Endothelial cell of umbilical vein (primary cell): ENCODE results near the gene DSCAML1. TPM values are rescaled to one million over a fixed set of nuclear protein-coding genes. Genes with fewer than 3 reads are reported as not detected.

Source experiments
- BruUV-seq: library from RNA; stranded (reverse); fragments of 400-500 nt; replicated peaks from 2 replicates; lab custom pipeline; 2021; lab: Mats Ljungman, UMichigan
- CTCF ChIA-PET: fragments of 300-600, 350-600 bp; sonication (Branson Sonifier 250); formaldehyde crosslinking; loops from one replicate; lab custom pipeline; 2021; ENCODE audit warnings: antibody characterized with exemption, inconsistent platforms; lab: Charles Lee
- POLR2A ChIA-PET: fragments of 300-600, 350-600 bp; sonication (Branson Sonifier 250); formaldehyde crosslinking; loops from one replicate; lab custom pipeline; 2021; ENCODE audit warnings: antibody characterized with exemption, inconsistent platforms; lab: Charles Lee
- DNase-seq: peaks from one replicate; pipeline ENCODE4 v3.0.0-alpha.2; 2011; ENCODE audit warnings: low read depth, low spot score
- FAIRE-seq: peaks from 2 replicates; lab custom pipeline; 2011; peaks lifted over from hg19 to GRCh38; lab: Jason Lieb, UNC
- H2AFZ ChIP-seq: 2 replicates; pipeline ENCODE4 v1.6.0; 2012; ENCODE audit warnings: low read depth, low read length, control low read depth, inconsistent platforms
- H3K27ac ChIP-seq: 2 replicates; pipeline ENCODE4 v1.5.1; 2011; ENCODE audit warnings: low read depth, mild to moderate bottlenecking, control low read depth, low read length, moderate library complexity; ENCODE audit not compliant: insufficient read depth
- H3K27me3 ChIP-seq, 2 experiments: 2 replicates each; pipeline versions ENCODE4 v1.6.0 to v1.6.1; 2011; ENCODE audit warnings: low read length in 2 of 2, mixed read lengths in 1 of 2; ENCODE audit not compliant: control insufficient read depth in 2 of 2, insufficient read depth in 2 of 2
- H3K36me3 ChIP-seq, 2 experiments: 2 replicates in 1 of 2; 3 replicates in 1 of 2; pipeline ENCODE4 v1.5.1; 2011; ENCODE audit warnings: low read length in 2 of 2, mild to moderate bottlenecking in 1 of 2, moderate library complexity in 1 of 2; ENCODE audit not compliant: control insufficient read depth in 2 of 2, insufficient read depth in 2 of 2; ENCODE audit errors: extremely low read depth in 1 of 2
- H3K4me1 ChIP-seq: 3 replicates; pipeline ENCODE4 v1.5.1; 2011; ENCODE audit warnings: mild to moderate bottlenecking, low read length; ENCODE audit not compliant: control insufficient read depth, insufficient read depth; ENCODE audit errors: extremely low read depth
- H3K4me2 ChIP-seq: 2 replicates; pipeline ENCODE4 v1.6.1; 2011; ENCODE audit warnings: low read length, control low read depth, mixed read lengths; ENCODE audit not compliant: insufficient read depth
- H3K4me3 ChIP-seq, 3 experiments: fragments of 200-600 bp in 1 of 3; sonication (generic), shearing (Covaris generic) in 1 of 3; replicated peaks in 1 of 3; 2 replicates each; pipeline ENCODE4 v1.5.1; 2011 to 2016; ENCODE audit warnings: control low read depth in 3 of 3, low read length in 3 of 3, mild to moderate bottlenecking in 2 of 3, inconsistent platforms in 1 of 3, low read depth in 1 of 3, moderate library complexity in 1 of 3; ENCODE audit not compliant: insufficient read depth in 1 of 3
- H3K79me2 ChIP-seq: 2 replicates; pipeline ENCODE4 v1.6.0; 2012; ENCODE audit warnings: low read length, inconsistent platforms; ENCODE audit not compliant: control insufficient read depth, insufficient read depth
- H3K9ac ChIP-seq: replicated peaks from 2 replicates; pipeline ENCODE3; 2011; ENCODE audit warnings: low read length, control low read depth; ENCODE audit not compliant: insufficient read depth; ENCODE audit errors: extremely low read depth
- H3K9me1 ChIP-seq: replicated peaks from 3 replicates; pipeline ENCODE4 v1.6.0; 2011; ENCODE audit warnings: mild to moderate bottlenecking, low read length; ENCODE audit not compliant: control insufficient read depth, insufficient read depth; ENCODE audit errors: extremely low read depth
- H3K9me3 ChIP-seq: replicated peaks from 2 replicates; pipeline ENCODE4 v1.5.1; 2012; ENCODE audit warnings: low read length, inconsistent platforms; ENCODE audit not compliant: control insufficient read depth, insufficient read depth
- H4K20me1 ChIP-seq: replicated peaks from 2 replicates; pipeline ENCODE3; 2011; ENCODE audit warnings: mild to moderate bottlenecking, low read length; ENCODE audit not compliant: control insufficient read depth, insufficient read depth; ENCODE audit errors: extremely low read depth
- EZH2 ChIP-seq: IDR thresholded peaks from 2 replicates; pipeline ENCODE4 v1.6.1; 2012; ENCODE audit warnings: borderline replicate concordance, low read depth, mild to moderate bottlenecking, moderate library complexity, low read length, inconsistent platforms; ENCODE audit not compliant: severe bottlenecking
- FOS ChIP-seq: IDR thresholded peaks from 2 replicates; pipeline ENCODE4 v1.6.1; 2011; ENCODE audit warnings: mild to moderate bottlenecking, low read length, moderate library complexity, borderline replicate concordance; ENCODE audit not compliant: insufficient read depth
- GATA2 ChIP-seq: IDR thresholded peaks from 2 replicates; pipeline ENCODE4 v1.7.0; 2011; ENCODE audit warnings: low read depth, mild to moderate bottlenecking, moderate library complexity, mixed read lengths, low read length; ENCODE audit not compliant: insufficient read length, insufficient read depth
- JUN ChIP-seq: IDR thresholded peaks from 2 replicates; pipeline ENCODE4 v1.6.1; 2011; ENCODE audit warnings: borderline replicate concordance, low read depth; ENCODE audit not compliant: insufficient read length, insufficient read depth
- MYC ChIP-seq: IDR thresholded peaks from one replicate; pipeline ENCODE4 v1.6.1; 2011; ENCODE audit warnings: mild to moderate bottlenecking, low read depth, low read length
- POLR2A ChIP-seq: IDR thresholded peaks from 2 replicates; pipeline ENCODE4 v1.6.1; 2012; ENCODE audit warnings: low read depth, mild to moderate bottlenecking, control low read depth, low read length
- POLR2AphosphoS5 ChIP-seq: IDR thresholded peaks from 2 replicates; pipeline ENCODE4 v1.6.1; 2012; ENCODE audit warnings: low read depth, mild to moderate bottlenecking, control low read depth, low read length, moderate library complexity; ENCODE audit not compliant: insufficient read depth
- dilution Hi-C: fragments of 300-500 bp; cut with MboI; formaldehyde crosslinking; loops from one replicate; pipeline ENCODE4 v1.15.0; 2019; ENCODE audit warnings: low sequenced_read_pairs; ENCODE audit not compliant: extremely low pct_ligation_motif_present
- intact Hi-C: fragments of 100-400 bp; cut with micrococcal nuclease; formaldehyde crosslinking; loops from one replicate; pipeline ENCODE4 v1.10.0; 2022
- polyA plus RNA-seq, 4 experiments: library from polyadenylated mRNA; depleted of rRNA in 3 of 4; stranded (reverse) in 3 of 4; unstranded in 1 of 4; fragments of >200 nt; gene quantifications; 2 replicates each; pipeline versions ENCODE4 v1.2.1 to v1.2.3, GENCODE V29; 2011 to 2012; ENCODE audit warnings: missing spikeins in 1 of 4
- total RNA-seq: library from RNA; stranded (reverse); gene quantifications from 2 replicates; pipeline ENCODE4 v1.2.3, GENCODE V29; 2021
- TF ChIP-seq, protein P1 (sequence below), 2 donors: IDR thresholded peaks; 1 replicate in 1 of 2; 2 replicates in 1 of 2; pipeline ENCODE4 v1.5.1; 2011; ENCODE audit warnings: low read length in 2 of 2, mild to moderate bottlenecking in 2 of 2, moderate library complexity in 2 of 2, control low read depth in 1 of 2, inconsistent platforms in 1 of 2, low read depth in 1 of 2; ENCODE audit not compliant: insufficient read depth in 1 of 2; ENCODE audit errors: extremely low read depth in 1 of 2
- TF ChIP-seq, protein P2 (sequence below): IDR thresholded peaks from 2 replicates; pipeline ENCODE4 v1.6.1; 2011; ENCODE audit not compliant: insufficient read depth, insufficient read length

DSCAML1 gene
- total and polyA plus RNA-seq, 2 donors (not counting 3 experiments of a cell fraction or from before 2014, with no cell fraction given): not detected

DNA sequence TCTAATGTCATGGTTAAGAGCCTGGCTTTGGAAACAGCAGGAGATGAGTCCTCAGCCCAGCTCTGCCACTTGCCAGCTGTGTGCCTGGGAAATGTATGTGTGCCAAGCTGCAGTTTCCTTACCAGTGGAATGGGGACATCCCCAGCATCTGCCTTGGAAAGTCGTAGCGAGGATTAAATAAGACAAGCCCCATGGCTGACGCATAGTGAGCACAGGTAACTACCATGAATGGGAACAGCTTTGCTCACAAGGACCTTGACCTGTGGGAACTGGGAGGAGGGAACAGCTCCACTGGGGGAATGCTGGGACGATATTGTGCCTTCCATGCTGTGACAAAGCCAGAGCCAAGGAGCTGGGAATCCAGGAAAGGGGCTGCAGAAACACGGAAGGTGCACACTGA, 2.6 kb upstream of the DSCAML1 start:
- H2AFZ ChIP-seq: no peak overlapping the region
- TF ChIP-seq, protein P1, sequence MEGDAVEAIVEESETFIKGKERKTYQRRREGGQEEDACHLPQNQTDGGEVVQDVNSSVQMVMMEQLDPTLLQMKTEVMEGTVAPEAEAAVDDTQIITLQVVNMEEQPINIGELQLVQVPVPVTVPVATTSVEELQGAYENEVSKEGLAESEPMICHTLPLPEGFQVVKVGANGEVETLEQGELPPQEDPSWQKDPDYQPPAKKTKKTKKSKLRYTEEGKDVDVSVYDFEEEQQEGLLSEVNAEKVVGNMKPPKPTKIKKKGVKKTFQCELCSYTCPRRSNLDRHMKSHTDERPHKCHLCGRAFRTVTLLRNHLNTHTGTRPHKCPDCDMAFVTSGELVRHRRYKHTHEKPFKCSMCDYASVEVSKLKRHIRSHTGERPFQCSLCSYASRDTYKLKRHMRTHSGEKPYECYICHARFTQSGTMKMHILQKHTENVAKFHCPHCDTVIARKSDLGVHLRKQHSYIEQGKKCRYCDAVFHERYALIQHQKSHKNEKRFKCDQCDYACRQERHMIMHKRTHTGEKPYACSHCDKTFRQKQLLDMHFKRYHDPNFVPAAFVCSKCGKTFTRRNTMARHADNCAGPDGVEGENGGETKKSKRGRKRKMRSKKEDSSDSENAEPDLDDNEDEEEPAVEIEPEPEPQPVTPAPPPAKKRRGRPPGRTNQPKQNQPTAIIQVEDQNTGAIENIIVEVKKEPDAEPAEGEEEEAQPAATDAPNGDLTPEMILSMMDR (IDR thresholded peaks at IDR 0.05; ENCODE audit: extremely low read depth in 1 of 2, insufficient read depth in 1 of 2, low read depth in 1 of 2, low read length in 2 of 2): no peak
- TF ChIP-seq JUN (no peak), FOS (no peak), POLR2AphosphoS5 (no peak), POLR2A (no peak), GATA2 (no peak), MYC (no peak), EZH2 (no peak)
- TF ChIP-seq, protein P2, sequence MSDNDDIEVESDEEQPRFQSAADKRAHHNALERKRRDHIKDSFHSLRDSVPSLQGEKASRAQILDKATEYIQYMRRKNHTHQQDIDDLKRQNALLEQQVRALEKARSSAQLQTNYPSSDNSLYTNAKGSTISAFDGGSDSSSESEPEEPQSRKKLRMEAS: no peak
- CTCF ChIA-PET: interaction anchor here (1.1 to 3.1 kb wide), 5 partner anchors 8 to 373 kb away, joined by 3 to 22 read pairs (median 8); no protein-coding TSS in a partner anchor
- H3K4me3 ChIP-seq: no peak overlapping the region
- dilution Hi-C loops (no loop called here), intact Hi-C loops (loop anchor here (1.0 kb wide), 1 partner anchor 40 kb away; no protein-coding TSS in a partner anchor)
- POLR2A ChIA-PET: no interaction called here
- no peak overlapping the region for H3K9ac ChIP-seq
- H3K36me3 ChIP-seq: no peaks in the 10 kb centered on the region
- BruUV-seq: no TSS peak
- H3K27me3 ChIP-seq: peaks cover 38 to 44% of the 10 kb centered on the region in 2 experiments
- no peaks in the 10 kb centered on the region for H4K20me1 ChIP-seq
- no peaks in the 10 kb centered on the region for H3K9me3 ChIP-seq
- no peak overlapping the region for H3K27ac ChIP-seq
- no peak for DNase-seq
- FAIRE-seq: no peak
- no peaks in the 10 kb centered on the region for H3K4me1 ChIP-seq
- no peaks in the 10 kb centered on the region for H3K9me1 ChIP-seq
- no peaks in the 10 kb centered on the region for H3K79me2 ChIP-seq
- H3K4me2 ChIP-seq: no peak overlapping the region
